Esophagus muscularis mucosa (tissue), 4 donors: Measurements from ENCODE around the gene ST7. TPM values are rescaled to one million over a fixed set of nuclear protein-coding genes. Genes with fewer than 3 reads are reported as not detected.
A peak's percentile ranks its signal among the peaks of the same experiment; 100 is the strongest.

Experiments
- DNase-seq: peaks from one replicate; pipeline ENCODE4 v3.0.0-alpha.2; 2017; ENCODE audit errors: extremely low spot score
- H3K27ac ChIP-seq, 4 donors: fragments of 200-600 bp; sonication (generic); replicated peaks in 1 of 4; 1 replicate in 3 of 4; 2 replicates in 1 of 4; pipeline ENCODE4 v1.5.1; 2016 to 2019; ENCODE audit warnings: mild to moderate bottlenecking in 1 of 4
- H3K27me3 ChIP-seq, 4 donors: fragments of 200-600 bp; sonication (generic); one replicate each; pipeline versions ENCODE4 v1.5.1 to v1.6.0; 2016 to 2019
- H3K36me3 ChIP-seq, 4 donors: fragments of 200-600 bp; sonication (generic); one replicate each; pipeline ENCODE4 v1.5.1; 2016 to 2019
- H3K4me1 ChIP-seq, 4 donors: fragments of 200-600 bp; sonication (generic); one replicate each; pipeline ENCODE4 v1.5.1; 2016 to 2019
- H3K4me3 ChIP-seq, 4 donors: fragments of 200-600 bp; sonication (generic); 1 replicate in 2 of 4; 2 replicates in 2 of 4; pipeline ENCODE4 v1.5.1; 2016 to 2019; ENCODE audit warnings: mild to moderate bottlenecking in 4 of 4, moderate library complexity in 1 of 4
- H3K9me3 ChIP-seq, 4 donors: fragments of 200-600 bp; sonication (generic); 1 replicate in 3 of 4; 2 replicates in 1 of 4; pipeline ENCODE4 v1.5.1; 2016 to 2019
- EP300 ChIP-seq: sonication (generic); formaldehyde crosslinking; IDR thresholded peaks from one replicate; pipeline ENCODE4 v1.6.1; 2017; ENCODE audit warnings: antibody characterized with exemption
- POLR2A ChIP-seq: fragments of 450-650 bp; IDR thresholded peaks from one replicate; pipeline ENCODE4 v1.6.1; 2017; ENCODE audit warnings: antibody characterized with exemption, moderate library complexity, mild to moderate bottlenecking, low read depth
- POLR2AphosphoS5 ChIP-seq, 2 donors: sonication (generic); formaldehyde crosslinking; IDR thresholded peaks; one replicate each; pipeline ENCODE4 v1.6.1; 2017; ENCODE audit warnings: antibody characterized with exemption in 2 of 2
- WGBS: methylation state at CpG from one replicate; pipeline ENCODE4 v1.1.5; 2018; 5-methylcytosine and 5-hydroxymethylcytosine counted together
- intact Hi-C: fragments of 100-400 bp; cut with DNase I; formaldehyde crosslinking; loops from one replicate; pipeline ENCODE4 v1.15.1; 2023
- total RNA-seq, 4 donors: library from RNA; depleted of rRNA; stranded (reverse); fragments of >200 nt; gene quantifications; one replicate each; pipeline versions ENCODE4 v1.1.0 to v1.2.1, GENCODE V29; 2016
- TF ChIP-seq, protein P1 (sequence below), 3 experiments: fragments of 200-600 bp in 2 of 3; fragments of 450-650 bp in 1 of 3; sonication (generic) in 2 of 3; IDR thresholded peaks; one replicate each; pipeline ENCODE4 v1.5.1; 2017 to 2019; ENCODE audit warnings: antibody characterized with exemption in 3 of 3, mild to moderate bottlenecking in 2 of 3, moderate library complexity in 1 of 3

Gene ST7
- total RNA-seq, 4 donors from 2014 or later = 16.9 to 22.0 (median 18.2) TPM

DNA sequence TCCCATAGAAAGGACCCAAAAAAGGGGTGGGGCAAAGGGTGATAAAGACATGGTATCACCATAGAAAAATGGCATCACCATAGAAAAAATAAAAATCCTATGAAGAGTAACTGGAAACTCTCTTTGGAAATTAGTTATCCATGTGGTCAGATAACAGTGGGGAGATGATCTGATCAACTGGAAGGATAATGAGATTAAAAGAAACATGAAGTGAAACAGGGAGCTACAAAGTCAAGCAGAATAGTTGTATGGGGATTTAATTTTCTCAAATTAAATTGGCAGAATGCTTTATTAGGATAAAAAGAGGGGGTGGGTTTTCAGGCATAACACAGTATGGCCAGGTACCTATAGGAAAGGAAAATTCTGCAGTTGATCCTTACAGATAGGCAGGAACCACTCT, 258.3 kb downstream of the ST7 start:
- intact Hi-C loops = no loop called here
- peaks cover 6 to 19% (median 14%) of the 10 kb centered on the region in 4 donors for H3K36me3 ChIP-seq

DNA sequence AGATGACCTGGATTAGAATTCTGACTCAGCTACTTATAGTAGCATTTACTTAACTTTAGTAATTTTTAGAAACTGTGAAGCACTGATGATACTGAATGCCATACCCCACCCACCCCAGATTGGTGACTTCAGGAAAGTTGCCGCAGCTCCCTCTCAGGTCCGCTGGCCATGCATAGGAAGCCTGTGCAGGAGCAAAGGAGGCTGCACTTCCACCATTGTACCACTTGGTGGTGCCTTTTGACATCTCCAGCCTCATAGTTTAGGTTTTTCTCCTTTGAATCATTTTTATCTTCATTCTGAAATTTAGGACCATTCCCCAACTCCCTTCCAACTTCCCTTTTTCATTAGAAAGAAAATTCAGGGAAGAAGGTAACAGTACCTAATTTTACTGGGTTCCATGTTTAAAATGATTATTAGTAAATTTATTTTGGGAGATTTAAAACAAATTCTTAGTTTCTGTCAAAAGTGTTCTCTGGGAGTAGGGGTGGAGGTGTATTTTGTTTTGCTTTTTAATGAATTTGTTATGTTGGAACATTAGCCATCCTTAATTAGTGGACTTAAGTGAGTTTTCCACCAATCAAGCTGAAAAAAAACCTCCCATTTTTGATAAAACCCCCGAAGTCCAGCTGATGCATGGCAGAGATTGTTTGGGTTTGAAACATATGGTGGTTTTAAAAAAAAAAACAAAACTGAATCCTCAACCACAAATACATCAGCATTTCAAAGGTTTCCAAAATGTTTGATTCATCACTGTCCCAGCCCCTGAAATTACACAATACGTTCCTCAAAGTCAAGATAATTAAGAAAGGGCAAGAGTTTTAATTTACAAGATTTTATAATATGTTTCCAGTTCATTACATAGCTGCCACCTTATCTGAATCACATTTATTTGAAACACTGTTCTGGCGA, 259.9 kb downstream of the ST7 start:
- Histone ChIP-seq H3K36me3 (peaks cover 6 to 19% (median 14%) of the 10 kb centered on the region in 4 donors), H3K27me3 (no peaks in the 10 kb centered on the region), H3K4me3 (no peak overlapping the region), H3K27ac (no peak overlapping the region), H3K9me3 (no peaks in the 10 kb centered on the region), H3K4me1 (no peaks in the 10 kb centered on the region)
- no peak for DNase-seq
- TF ChIP-seq, protein P1, sequence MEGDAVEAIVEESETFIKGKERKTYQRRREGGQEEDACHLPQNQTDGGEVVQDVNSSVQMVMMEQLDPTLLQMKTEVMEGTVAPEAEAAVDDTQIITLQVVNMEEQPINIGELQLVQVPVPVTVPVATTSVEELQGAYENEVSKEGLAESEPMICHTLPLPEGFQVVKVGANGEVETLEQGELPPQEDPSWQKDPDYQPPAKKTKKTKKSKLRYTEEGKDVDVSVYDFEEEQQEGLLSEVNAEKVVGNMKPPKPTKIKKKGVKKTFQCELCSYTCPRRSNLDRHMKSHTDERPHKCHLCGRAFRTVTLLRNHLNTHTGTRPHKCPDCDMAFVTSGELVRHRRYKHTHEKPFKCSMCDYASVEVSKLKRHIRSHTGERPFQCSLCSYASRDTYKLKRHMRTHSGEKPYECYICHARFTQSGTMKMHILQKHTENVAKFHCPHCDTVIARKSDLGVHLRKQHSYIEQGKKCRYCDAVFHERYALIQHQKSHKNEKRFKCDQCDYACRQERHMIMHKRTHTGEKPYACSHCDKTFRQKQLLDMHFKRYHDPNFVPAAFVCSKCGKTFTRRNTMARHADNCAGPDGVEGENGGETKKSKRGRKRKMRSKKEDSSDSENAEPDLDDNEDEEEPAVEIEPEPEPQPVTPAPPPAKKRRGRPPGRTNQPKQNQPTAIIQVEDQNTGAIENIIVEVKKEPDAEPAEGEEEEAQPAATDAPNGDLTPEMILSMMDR (IDR thresholded peaks at IDR 0.05) = peak; percentile 60 to 85 (median 66)
- TF ChIP-seq POLR2AphosphoS5 (IDR thresholded peaks at IDR 0.05) = no peak
- WGBS = 57% methylated on average over 5 of the region's 5 CpGs
- intact Hi-C loops = no loop called here

More for the DNA sequence above, 258.3 kb downstream of the ST7 start:
- Histone ChIP-seq H3K4me1 (no peaks in the 10 kb centered on the region), H3K27me3 (no peaks in the 10 kb centered on the region), H3K27ac (no peak overlapping the region), H3K4me3 (no peak overlapping the region), H3K9me3 (no peaks in the 10 kb centered on the region)
- no peak for TF ChIP-seq POLR2AphosphoS5 (IDR thresholded peaks at IDR 0.05)
- no peak for TF ChIP-seq POLR2A
- TF ChIP-seq, protein P1 (IDR thresholded peaks at IDR 0.05) = no peak
- TF ChIP-seq EP300 = no peak
- no peak for DNase-seq

GRCh38 chr7:117216010-117216409, 262.7 kb downstream of the ST7 start:
- WGBS = 100% methylated on average over 1 of the region's 1 CpG
- H3K27ac ChIP-seq = no peak overlapping the region
- no peak overlapping the region for H3K4me3 ChIP-seq
- H3K9me3 ChIP-seq = no peaks in the 10 kb centered on the region
- H3K27me3 ChIP-seq = no peaks in the 10 kb centered on the region
- H3K4me1 ChIP-seq = no peaks in the 10 kb centered on the region
- peaks cover 2 to 25% (median 16%) of the 10 kb centered on the region in 4 donors for H3K36me3 ChIP-seq
- intact Hi-C loops = no loop called here
- TF ChIP-seq POLR2AphosphoS5 (IDR thresholded peaks at IDR 0.05) = no peak
- TF ChIP-seq EP300 = no peak
- TF ChIP-seq POLR2A = no peak
- TF ChIP-seq, protein P1 (IDR thresholded peaks at IDR 0.05) = no peak
- no peak for DNase-seq

GRCh38 chr7:117216436-117217069, 263.3 kb downstream of the ST7 start:
- Histone ChIP-seq H3K9me3 (no peaks in the 10 kb centered on the region), H3K27me3 (no peaks in the 10 kb centered on the region), H3K4me3 (no peak overlapping the region), H3K27ac (no peak overlapping the region), H3K36me3 (peaks cover 0 to 29% (median 16%) of the 10 kb centered on the region in 4 donors), H3K4me1 (no peaks in the 10 kb centered on the region)
- TF ChIP-seq POLR2AphosphoS5 (IDR thresholded peaks at IDR 0.05) = no peak
- TF ChIP-seq EP300 = no peak
- TF ChIP-seq POLR2A = no peak
- TF ChIP-seq, protein P1 (IDR thresholded peaks at IDR 0.05) = no peak
- DNase-seq = no peak
- 78% methylated on average over 5 of the region's 5 CpGs for WGBS
- intact Hi-C loops = no loop called here
